ENCODE results near the gene WEE1.
A peak's percentile ranks its signal among the peaks of the same experiment; 100 is the strongest.

WEE1 gene

DNA sequence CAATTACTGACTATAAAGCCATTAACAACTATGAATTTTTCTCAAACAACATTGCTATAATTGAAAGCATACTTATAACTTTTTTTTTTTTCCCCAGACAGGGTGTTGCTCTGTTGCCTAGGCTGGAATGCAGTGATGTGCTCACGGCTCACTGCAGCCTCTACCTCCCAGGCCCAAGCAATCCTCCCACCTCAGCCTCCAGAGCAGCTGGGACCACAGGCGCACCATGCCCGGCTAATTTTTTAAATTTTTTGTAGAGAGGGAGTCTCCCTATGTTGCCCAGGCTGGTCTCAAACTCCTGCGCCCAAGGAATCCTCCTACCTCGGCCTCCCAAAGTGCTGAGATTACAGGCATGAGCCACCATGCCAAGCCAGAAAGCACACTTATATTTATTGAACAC, 6.1 kb upstream of the WEE1 start:
- FAIRE-seq = no peak

DNA sequence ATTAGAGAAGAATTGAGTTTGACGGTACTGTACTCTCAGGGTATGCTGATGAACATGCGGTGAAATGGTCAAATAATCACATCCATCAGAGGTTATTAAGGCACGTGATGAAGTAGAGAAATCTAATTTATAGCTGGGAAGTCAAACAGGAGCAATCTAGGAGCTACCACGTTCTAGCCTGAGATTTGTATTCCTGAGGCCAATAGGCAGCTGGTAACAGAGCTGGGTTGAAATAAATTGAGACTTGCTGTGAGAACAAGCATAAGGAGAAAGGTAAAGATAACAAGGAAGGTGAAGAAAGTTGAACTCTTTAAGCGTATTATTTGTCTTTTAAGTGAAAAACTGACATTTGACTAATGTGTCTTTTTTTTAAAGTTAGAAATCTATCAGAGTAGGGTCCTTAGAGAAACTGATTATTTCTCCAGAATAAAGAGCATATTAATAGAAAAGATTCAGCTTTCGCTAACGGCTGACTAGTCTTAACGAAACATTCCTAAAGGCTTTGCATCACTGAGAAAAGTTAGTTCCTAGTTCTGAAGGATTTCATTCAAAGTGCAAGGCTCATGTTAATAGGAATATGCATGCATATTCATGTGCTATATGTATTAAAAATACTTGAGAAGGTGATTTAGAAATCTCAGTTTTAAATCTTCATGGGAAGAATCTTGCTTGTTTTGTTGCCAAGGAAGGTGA, 5.2 kb upstream of the WEE1 start:
- FAIRE-seq = no peak

GRCh38 chr11:9568854-9569587, 4.4 kb upstream of the WEE1 start:
- FAIRE-seq = peak; percentile 48

- no peak for FAIRE-seq
Observed at GRCh38 chr11:9569588-9570164, 3.8 kb upstream of the WEE1 start.

GRCh38 chr11:9570313-9571025, 3.0 kb upstream of the WEE1 start:
- no peak for FAIRE-seq

GRCh38 chr11:9571071-9571762, 2.3 kb upstream of the WEE1 start:
- FAIRE-seq = no peak

DNA sequence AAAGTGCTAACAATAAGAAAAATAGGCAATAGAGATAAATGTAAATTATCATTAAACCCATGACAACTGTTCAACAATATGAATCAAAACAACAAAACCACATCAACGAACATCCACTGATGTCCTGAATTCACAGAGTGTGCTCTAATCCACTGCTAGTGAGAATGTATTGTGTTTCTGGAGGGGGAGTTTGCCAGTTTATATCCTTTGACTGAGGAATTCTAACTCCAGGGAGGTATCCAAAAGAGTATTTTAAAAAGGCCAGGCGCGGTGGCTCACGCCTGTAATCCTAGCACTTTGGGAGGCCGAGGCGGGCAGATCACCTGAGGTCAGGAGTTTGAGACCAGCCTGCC, 1.7 kb upstream of the WEE1 start:
- FAIRE-seq = peak; percentile 86

DNA sequence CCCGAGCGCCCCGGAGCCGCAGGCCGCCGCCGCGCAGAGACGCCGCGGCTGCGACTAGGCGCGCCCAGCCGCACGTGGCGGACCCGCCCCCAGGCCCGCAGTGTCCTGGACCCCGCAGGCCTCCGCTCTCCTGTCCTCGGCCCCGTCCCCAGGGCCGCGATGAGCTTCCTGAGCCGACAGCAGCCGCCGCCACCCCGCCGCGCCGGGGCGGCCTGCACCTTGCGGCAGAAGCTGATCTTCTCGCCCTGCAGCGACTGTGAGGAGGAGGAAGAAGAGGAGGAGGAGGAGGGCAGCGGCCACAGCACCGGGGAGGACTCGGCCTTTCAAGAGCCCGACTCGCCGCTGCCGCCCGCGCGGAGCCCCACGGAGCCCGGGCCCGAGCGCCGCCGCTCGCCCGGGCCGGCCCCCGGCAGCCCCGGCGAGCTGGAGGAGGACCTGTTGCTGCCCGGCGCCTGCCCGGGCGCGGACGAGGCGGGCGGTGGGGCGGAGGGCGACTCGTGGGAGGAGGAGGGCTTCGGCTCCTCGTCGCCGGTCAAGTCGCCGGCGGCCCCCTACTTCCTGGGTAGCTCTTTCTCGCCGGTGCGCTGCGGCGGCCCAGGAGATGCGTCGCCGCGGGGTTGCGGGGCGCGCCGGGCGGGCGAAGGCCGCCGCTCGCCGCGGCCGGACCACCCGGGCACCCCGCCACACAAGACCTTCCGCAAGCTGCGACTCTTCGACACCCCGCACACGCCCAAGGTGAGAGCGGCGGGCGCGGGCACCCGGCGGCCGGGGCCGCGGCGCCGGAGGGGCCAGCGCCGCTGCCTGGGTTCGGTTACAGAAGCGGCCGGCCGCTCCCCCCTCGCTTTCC, 528 bp downstream of the WEE1 start:
- no peak for FAIRE-seq

- no peak for FAIRE-seq
Observed at GRCh38 chr11:9574622-9575259, 1.3 kb downstream of the WEE1 start.

DNA sequence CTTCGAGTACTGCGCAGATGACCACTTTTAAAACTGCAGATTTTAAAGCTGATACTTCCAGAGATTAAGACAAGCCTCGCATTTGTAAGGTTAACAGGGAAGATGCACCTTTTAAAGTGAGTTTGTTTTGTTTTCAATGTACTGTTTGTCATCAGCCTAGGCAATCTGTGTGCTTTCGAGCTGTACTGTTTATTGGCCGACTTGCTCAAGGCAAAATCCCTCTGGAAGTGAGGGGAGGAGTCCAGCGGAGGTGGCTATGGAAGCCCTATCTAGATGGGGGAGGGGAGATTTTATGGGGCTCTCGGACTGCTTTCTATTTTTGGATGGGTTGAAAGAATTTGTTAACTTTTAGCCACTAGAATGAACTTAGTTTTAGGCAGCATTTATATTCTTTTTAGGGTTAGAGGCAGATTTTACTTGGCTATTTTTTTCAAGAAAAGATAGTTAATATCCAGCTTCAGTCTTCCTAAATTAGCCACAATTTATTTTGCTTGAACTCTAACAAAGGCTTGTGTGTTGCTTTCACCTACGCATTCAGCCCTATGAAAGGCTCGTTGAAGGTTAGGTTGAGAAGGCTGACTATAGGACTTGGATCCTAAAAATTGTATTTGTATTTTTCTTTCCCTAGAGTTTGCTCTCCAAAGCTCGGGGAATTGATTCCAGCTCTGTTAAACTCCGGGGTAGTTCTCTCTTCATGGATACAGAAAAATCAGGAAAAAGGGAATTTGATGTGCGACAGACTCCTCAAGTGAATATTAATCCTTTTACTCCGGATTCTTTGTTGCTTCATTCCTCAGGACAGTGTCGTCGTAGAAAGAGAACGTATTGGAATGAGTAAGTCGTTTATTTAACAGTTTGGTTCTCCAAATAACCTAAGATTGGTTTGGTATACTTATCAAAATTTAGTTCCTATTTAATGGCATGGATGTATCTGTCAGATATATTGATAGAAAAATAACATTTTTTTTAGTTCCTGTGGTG, 2.1 kb downstream of the WEE1 start:
- peak; percentile 89 for FAIRE-seq

- FAIRE-seq = no peak
Observed at GRCh38 chr11:9576701-9577381, 3.4 kb downstream of the WEE1 start.

DNA sequence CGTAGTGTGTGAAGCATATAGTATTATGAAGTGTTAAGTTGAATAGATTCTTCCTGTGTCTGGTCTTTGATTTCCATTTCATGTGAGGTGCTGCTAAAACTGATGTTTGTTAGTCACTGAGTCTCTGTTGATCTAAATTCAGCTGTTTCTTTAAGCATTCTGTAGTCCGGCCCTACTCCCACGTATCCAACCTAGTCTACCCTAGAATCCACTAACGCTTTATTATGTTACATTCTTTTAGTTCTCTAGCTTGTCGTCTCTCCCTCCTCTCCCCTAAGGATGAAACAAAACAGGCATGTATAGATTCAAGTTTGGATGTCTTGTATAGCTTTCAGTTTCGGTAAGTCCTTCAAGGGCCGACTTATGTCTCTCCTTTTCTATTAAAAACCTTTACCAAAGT, 4.1 kb downstream of the WEE1 start:
- no peak for FAIRE-seq

GRCh38 chr11:9580894-9581293, 7.4 kb downstream of the WEE1 start:
- FAIRE-seq = no peak

GRCh38 chr11:9581556-9582161, 8.2 kb downstream of the WEE1 start:
- no peak for FAIRE-seq

DNA sequence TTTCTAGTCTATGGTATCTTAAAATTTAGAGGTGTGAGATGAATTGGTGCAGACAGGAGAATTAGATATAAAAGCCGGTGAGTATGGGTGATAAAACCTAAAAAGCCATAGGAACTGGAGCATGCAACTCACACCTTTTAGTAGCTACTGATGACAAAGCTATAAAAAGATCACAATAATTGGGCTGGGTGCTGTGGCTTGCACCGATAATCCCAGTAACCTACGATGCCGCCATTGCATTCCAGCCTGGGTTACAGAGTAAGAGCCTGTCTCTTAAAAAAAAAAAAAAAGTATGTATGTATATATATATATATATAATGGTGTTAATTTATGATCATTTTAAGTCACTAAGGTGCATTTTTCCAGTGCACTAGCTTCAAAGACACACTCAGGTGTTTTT, 17.2 kb downstream of the WEE1 start:
- no peak for FAIRE-seq

DNA sequence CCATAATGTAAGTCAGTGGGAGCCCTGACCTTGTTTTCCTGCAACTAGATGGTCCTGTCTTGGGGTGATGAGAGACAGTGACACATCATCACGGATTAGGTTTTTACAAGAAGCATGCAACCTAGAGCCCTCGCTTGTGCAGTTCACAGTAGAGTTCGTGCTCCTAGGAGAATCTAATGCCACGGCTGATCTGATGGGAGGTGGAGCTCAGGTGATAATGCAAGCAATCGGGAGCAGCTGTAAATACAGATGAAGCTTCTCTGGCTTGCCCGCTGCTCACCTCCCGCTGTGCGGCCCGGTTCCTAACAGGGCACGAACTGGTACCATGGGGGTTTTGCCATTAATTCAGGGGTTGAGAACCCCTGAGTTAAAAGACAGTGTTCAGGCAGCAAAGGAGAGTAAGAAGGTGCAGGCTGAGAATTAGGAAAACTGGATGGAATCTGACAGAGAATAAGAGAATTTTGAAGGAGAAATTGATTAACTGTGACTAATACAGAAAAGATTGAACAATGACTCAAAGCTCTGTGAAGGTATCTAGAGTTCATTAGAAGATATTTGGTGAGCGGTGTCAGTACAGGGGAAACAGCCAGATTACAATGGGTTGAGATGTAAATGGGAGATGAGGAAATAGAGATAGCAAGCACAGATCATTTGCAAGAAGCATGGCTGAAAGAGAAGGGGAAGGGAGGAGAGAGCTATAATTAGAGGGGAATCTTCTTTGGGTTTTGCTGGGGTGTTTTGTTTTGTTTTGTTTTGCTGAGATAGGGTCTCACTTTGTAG, 21.0 kb downstream of the WEE1 start:
- no peak for FAIRE-seq

DNA sequence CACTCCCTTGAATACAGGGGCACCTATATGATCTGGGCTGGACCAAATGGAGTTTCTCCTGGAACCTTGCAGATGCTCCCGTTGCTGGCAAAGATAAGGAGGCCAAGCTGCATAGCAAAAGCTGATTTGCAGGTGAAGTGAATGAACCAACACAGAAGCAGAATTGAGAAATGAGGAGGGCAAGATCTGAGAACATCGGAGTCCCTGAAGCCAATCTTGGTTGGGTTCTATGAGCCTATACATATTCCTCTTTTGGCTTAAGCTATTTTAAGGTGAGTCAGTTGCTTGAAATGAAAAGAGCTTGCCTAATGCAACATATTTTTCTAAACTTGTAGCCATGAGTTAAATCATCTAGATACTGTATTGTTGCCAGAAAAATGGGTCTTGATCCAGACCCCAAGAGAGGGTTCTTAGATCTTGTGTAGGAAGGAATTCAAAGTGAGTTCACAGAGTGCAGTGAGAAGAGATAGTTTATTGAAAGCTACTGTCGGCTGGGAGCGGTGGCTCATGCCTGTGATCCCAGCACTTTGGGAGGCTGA, 23.5 kb downstream of the WEE1 start:
- FAIRE-seq = no peak

DNA sequence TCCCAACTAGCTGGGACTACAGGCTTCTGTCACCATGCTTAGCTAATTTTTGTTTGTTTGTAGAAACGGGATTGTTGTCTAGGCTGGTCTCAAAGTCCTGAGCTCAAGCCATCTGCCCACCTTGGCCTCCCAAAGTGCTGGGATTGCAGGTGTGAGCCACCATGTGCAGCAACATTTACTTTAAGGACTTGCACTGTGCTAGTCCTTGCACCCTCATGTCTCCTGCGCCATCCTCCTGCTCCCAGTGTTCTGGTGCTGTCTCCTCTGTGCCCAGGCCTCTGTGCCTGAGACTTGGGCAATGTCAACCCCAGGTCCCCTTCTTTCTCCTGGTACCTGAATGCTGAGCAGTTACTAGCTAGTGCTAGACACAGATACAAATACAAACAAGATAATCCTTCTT, 26.7 kb downstream of the WEE1 start:
- FAIRE-seq = no peak
